GM19438 (cell line): ENCODE measurements around the gene PAWR.
"Not testable (repeated sequence)": the region's sequence is repeated elsewhere in the genome, so short reads cannot be mapped to it uniquely, and the experiment has no call there.

Source experiments
- ATAC-seq: cut with Tn5 transposase; IDR thresholded peaks from one replicate; pipeline ENCODE4 v1.9.1; 2021; ENCODE audit warnings: low read depth; ENCODE audit not compliant: unreplicated experiment

The PAWR gene

GRCh38 chr12:79555028-79555925 is 135.5 kb downstream of the PAWR start:
- ATAC-seq, result peak; percentile 68

- ATAC-seq, result no peak
These were observed 136.7 kb downstream of the PAWR start for GRCh38 chr12:79553863-79554574.

GRCh38 chr12:79552192-79552591 is 138.6 kb downstream of the PAWR start:
- no peak for ATAC-seq

GRCh38 chr12:79549531-79550271 is 141.1 kb downstream of the PAWR start:
- no peak for ATAC-seq

GRCh38 chr12:79548610-79548924 is 142.2 kb downstream of the PAWR start:
- ATAC-seq, result no peak

GRCh38 chr12:79547735-79548609 is 142.8 kb downstream of the PAWR start:
- ATAC-seq, result peak; percentile 92

- ATAC-seq, result no peak
These were observed 143.6 kb downstream of the PAWR start for GRCh38 chr12:79547044-79547734.

GRCh38 chr12:79546466-79547043 is 144.2 kb downstream of the PAWR start:
- ATAC-seq, result no peak

- ATAC-seq, result not testable (repeated sequence)
These were observed 146.3 kb downstream of the PAWR start for GRCh38 chr12:79544439-79544838.

GRCh38 chr12:79537675-79538074 is 153.1 kb downstream of the PAWR start:
- no peak for ATAC-seq

GRCh38 chr12:79535751-79536150 is 155.0 kb downstream of the PAWR start:
- ATAC-seq, result no peak
